Measurements from ENCODE around the gene PCK1.

The PCK1 gene

GRCh38 chr20:57589728-57590484, 29.0 kb downstream of the PCK1 start:
- DNase-seq, result no peak

- DNase-seq, result no peak
Observed at GRCh38 chr20:57590485-57591288, 29.8 kb downstream of the PCK1 start.

GRCh38 chr20:57591289-57592229, 30.6 kb downstream of the PCK1 start:
- no peak for DNase-seq

GRCh38 chr20:57592263-57593092, 31.6 kb downstream of the PCK1 start:
- no peak for DNase-seq

GRCh38 chr20:57593134-57593886, 32.4 kb downstream of the PCK1 start:
- DNase-seq, result no peak

GRCh38 chr20:57594092-57594951, 33.4 kb downstream of the PCK1 start:
- DNase-seq, result peak; percentile 13 to 44 (median 38)

GRCh38 chr20:57595041-57596030, 34.4 kb downstream of the PCK1 start:
- no peak for DNase-seq

GRCh38 chr20:57596358-57596757, 35.4 kb downstream of the PCK1 start:
- DNase-seq, result no peak

GRCh38 chr20:57596998-57597939, 36.4 kb downstream of the PCK1 start:
- peak; percentile 46 to 75 (median 62) for DNase-seq

- DNase-seq, result no peak
Observed at GRCh38 chr20:57598060-57598459, 37.1 kb downstream of the PCK1 start.

GRCh38 chr20:57598491-57598890, 37.6 kb downstream of the PCK1 start:
- no peak for DNase-seq

GRCh38 chr20:57600320-57601210, 39.7 kb downstream of the PCK1 start:
- no peak for DNase-seq

- no peak for DNase-seq
Observed at GRCh38 chr20:57601211-57601570, 40.3 kb downstream of the PCK1 start.

GRCh38 chr20:57601737-57602136, 40.8 kb downstream of the PCK1 start:
- DNase-seq, result no peak

- no peak for DNase-seq
Observed at GRCh38 chr20:57603120-57603519, 42.2 kb downstream of the PCK1 start.

GRCh38 chr20:57605045-57605444, 44.1 kb downstream of the PCK1 start:
- no peak for DNase-seq

GRCh38 chr20:57605878-57606277, 45.0 kb downstream of the PCK1 start:
- no peak for DNase-seq

All from activated naive CD4-positive, alpha-beta T cell (primary cell).